ENCODE data around the gene EMC8.

Gene EMC8

DNA sequence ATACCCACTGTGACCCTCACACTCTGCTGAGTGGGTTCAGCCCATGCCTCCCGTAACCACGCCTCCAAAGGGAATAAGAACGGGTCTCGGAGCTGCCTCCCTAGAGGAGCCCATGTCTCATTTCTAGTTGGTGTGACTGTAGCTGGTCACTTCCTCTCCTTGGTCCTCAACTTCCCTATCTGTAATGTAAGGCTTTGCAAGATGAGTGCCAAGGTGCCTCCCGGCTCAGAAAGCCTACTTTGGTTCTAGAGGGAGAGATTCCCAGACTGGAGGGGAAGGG, 69.2 kb downstream of the EMC8 start:
- DNase-seq (ENCODE audit: low read depth, low spot score) = no peak

DNA sequence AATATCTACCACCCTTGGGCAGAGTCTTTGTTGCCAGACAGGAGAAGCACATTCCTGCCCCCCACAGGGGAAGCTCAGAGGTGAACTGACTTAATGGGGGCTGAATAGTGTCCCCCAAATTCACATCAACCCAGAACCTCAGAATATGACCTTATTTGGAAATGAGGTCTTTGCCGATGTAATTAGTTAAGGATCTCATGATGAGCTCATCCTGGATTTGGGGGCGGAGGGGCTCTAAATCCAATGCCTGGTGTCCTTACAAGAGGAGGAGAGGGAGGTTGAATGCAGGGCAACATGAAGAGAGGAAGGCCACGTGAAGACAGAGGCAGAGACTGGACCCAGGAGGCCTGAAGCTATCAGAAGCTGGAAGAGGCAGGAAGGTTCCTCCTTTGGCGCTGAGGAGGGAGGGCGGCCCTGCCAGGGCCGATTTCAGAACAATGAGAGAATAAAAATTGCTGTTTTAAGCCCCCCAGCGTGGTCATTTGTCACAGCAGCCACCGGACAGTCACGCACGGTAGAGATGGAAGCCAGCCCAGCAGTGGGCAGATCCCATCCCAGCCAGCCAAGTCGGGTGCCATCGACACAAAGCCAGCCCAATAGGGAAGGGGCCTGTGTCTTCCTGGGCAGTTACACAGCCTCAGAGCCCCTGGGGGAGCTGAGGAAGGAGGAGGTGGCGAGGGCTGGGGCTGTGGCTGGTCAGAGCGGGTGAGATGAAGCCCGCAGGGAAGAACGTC, 69.7 kb downstream of the EMC8 start:
- no peak for DNase-seq (ENCODE audit: low read depth, low spot score)

DNA sequence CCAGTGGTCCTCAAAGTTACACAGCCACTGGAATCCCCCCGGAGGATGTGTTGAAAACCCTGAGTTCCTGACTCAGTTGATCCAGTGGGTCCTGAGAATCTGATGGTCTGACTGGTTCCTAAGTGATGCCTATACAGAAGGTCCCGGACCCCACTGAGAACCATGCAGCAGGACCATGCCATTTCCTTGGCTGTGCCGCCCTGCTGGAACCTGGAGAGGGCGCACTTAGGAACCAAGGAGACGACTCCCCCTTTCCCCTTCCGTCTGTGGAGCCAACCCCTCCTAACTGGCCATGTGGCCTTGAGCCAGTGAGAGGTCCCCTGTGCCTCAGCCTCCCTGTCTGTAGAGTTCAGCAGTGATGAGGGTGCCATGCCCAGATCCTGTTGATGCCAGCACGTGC, 70.5 kb downstream of the EMC8 start:
- no peak for DNase-seq (ENCODE audit: low read depth, low spot score)
